Thyroid gland (tissue), 4 donors: ENCODE data around the gene IKZF5. TPM values are rescaled to one million over a fixed set of nuclear protein-coding genes. Genes with fewer than 3 reads are reported as not detected.

Experiments
- DNase-seq, 2 donors: peaks; one replicate each; pipeline ENCODE4 v3.0.0-alpha.2; 2019
- H3K27ac ChIP-seq, 3 donors: fragments of 200-600 bp; sonication (generic); 1 replicate in 2 of 3; 2 replicates in 1 of 3; pipeline ENCODE4 v1.5.1; 2016 to 2019; ENCODE audit warnings: mild to moderate bottlenecking in 1 of 3, moderate library complexity in 1 of 3
- H3K27me3 ChIP-seq: fragments of 200-600 bp; sonication (generic); one replicate; pipeline ENCODE4 v1.5.1; 2019
- H3K36me3 ChIP-seq, 2 donors: fragments of 200-600 bp; sonication (generic); one replicate each; pipeline ENCODE4 v1.5.1; 2016 to 2019
- H3K4me1 ChIP-seq, 2 donors: fragments of 200-600 bp; sonication (generic); one replicate each; pipeline ENCODE4 v1.5.1; 2017 to 2019
- H3K4me3 ChIP-seq, 3 donors: fragments of 200-600 bp; sonication (generic); replicated peaks in 1 of 3; 1 replicate in 2 of 3; 2 replicates in 1 of 3; pipeline ENCODE4 v1.5.1; 2016; ENCODE audit warnings: mild to moderate bottlenecking in 1 of 3
- H3K9me3 ChIP-seq: fragments of 200-600 bp; sonication (generic); one replicate; pipeline ENCODE4 v1.5.1; 2017
- POLR2A ChIP-seq, 2 donors: fragments of 450-650 bp; IDR thresholded peaks; one replicate each; pipeline ENCODE4 v1.6.1; 2017; ENCODE audit warnings: antibody characterized with exemption in 2 of 2, mild to moderate bottlenecking in 2 of 2, moderate library complexity in 1 of 2
- WGBS, 2 donors: methylation state at CpG; one replicate each; pipeline ENCODE4 v1.1.5; 2017; 5-methylcytosine and 5-hydroxymethylcytosine counted together
- intact Hi-C: fragments of 100-400 bp; cut with DNase I; formaldehyde crosslinking; loops from one replicate; pipeline ENCODE4 v1.15.1; 2023
- total RNA-seq, 4 donors: library from RNA; depleted of rRNA; stranded (reverse); fragments of >200 nt; gene quantifications; one replicate each; pipeline ENCODE4 v1.2.3, GENCODE V29; 2016
- TF ChIP-seq, protein P1 (sequence below), 6 experiments: fragments of 200-600 bp in 3 of 6; fragments of 450-650 bp in 3 of 6; sonication (generic) in 3 of 6; IDR thresholded peaks; one replicate each; pipeline ENCODE4 v1.5.1; 2016 to 2019; ENCODE audit warnings: antibody characterized with exemption in 6 of 6, mild to moderate bottlenecking in 2 of 6, inconsistent platforms in 1 of 6, moderate library complexity in 1 of 6

IKZF5 gene
- total RNA-seq, 4 donors from 2014 or later = 11.5 to 24.5 (median 13.3) TPM

DNA sequence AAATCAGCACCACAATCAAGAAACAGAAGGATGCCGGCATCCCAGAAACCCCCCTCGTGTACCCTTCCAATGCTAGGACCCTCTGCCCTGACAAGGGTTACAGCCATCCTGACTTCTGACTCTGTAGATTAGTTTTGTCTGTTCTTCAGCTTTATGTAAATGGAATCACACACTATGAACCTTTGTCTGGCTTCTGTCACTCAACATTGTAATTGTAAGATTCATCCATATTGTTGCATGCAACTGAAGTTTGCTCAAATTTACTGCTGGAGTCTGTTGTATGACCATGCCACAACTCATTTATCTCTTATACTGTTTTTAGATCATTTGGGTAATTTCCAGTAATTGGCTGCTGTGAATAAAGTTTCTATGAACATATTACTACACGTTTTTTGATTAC lies 8.4 kb downstream of the IKZF5 start:
- Histone ChIP-seq H3K4me1 (peaks cover 0 to 5% of the 10 kb centered on the region in 2 donors), H3K9me3 (no peaks in the 10 kb centered on the region), H3K27me3 (no peaks in the 10 kb centered on the region), H3K27ac (no peak overlapping the region), H3K4me3 (no peak overlapping the region), H3K36me3 (peaks cover 4 to 7% of the 10 kb centered on the region in 2 donors)
- intact Hi-C loops = no loop called here
- TF ChIP-seq POLR2A (IDR thresholded peaks at IDR 0.05) = no peak
- TF ChIP-seq, protein P1, sequence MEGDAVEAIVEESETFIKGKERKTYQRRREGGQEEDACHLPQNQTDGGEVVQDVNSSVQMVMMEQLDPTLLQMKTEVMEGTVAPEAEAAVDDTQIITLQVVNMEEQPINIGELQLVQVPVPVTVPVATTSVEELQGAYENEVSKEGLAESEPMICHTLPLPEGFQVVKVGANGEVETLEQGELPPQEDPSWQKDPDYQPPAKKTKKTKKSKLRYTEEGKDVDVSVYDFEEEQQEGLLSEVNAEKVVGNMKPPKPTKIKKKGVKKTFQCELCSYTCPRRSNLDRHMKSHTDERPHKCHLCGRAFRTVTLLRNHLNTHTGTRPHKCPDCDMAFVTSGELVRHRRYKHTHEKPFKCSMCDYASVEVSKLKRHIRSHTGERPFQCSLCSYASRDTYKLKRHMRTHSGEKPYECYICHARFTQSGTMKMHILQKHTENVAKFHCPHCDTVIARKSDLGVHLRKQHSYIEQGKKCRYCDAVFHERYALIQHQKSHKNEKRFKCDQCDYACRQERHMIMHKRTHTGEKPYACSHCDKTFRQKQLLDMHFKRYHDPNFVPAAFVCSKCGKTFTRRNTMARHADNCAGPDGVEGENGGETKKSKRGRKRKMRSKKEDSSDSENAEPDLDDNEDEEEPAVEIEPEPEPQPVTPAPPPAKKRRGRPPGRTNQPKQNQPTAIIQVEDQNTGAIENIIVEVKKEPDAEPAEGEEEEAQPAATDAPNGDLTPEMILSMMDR (IDR thresholded peaks at IDR 0.05) = no peak
- 87 to 89% methylated on average over 3 of the region's 3 CpGs for WGBS, 2 donors
- DNase-seq = no peak

DNA sequence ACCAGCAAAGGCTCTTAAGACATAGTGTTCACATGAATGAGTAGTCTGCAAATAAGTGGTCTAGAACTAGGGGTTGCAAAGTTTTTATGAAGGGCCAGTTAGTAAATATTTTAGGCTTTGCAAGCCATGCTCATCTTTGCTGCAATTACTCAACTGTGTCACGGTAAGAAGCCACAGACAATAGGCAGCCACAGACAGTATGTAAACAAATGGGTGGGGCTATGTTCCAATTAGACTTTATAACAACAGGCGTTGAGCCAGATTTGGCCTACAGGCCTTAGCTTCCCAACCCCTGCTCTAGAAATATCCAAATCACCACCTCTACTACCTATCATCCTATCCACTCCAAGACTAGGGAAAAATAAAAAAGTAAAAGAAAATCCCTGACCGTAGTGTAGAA lies 9.2 kb downstream of the IKZF5 start:
- TF ChIP-seq POLR2A (IDR thresholded peaks at IDR 0.05) = no peak
- TF ChIP-seq, protein P1 (IDR thresholded peaks at IDR 0.05) = no peak
- 70 to 85% methylated on average over 3 of the region's 3 CpGs for WGBS, 2 donors
- no peaks in the 10 kb centered on the region for H3K27me3 ChIP-seq
- H3K9me3 ChIP-seq = no peaks in the 10 kb centered on the region
- H3K4me1 ChIP-seq = peaks cover 0 to 5% of the 10 kb centered on the region in 2 donors
- DNase-seq = no peak
- intact Hi-C loops = no loop called here
- peaks cover 8 to 11% of the 10 kb centered on the region in 2 donors for H3K36me3 ChIP-seq
- no peak overlapping the region for H3K27ac ChIP-seq
- H3K4me3 ChIP-seq = no peak overlapping the region

DNA sequence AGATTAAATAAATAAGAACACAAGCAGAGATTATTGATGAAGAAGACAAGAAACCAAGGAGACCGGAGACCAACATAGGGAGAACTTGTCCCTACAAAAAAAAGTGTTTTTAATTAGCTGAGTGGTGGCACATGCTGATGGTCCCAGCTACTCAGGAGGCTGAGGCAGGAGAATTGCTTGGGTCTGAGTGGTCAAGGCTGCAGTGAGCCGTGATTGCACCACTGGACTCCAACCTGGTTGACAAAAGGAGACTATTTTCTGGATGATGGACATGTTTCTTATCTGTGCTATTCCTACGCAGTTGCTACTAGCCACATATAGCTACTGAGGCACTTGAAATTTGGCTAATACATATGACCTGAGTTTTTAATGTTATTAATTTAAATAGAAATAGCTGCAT lies 9.7 kb downstream of the IKZF5 start:
- Histone ChIP-seq H3K36me3 (peaks cover 12 to 15% of the 10 kb centered on the region in 2 donors), H3K4me3 (no peak overlapping the region), H3K9me3 (no peaks in the 10 kb centered on the region), H3K4me1 (peaks cover 0 to 5% of the 10 kb centered on the region in 2 donors), H3K27me3 (no peaks in the 10 kb centered on the region), H3K27ac (no peak overlapping the region)
- DNase-seq = no peak
- WGBS, 2 donors = 95 to 98% methylated on average over 3 of the region's 3 CpGs
- no peak for TF ChIP-seq POLR2A (IDR thresholded peaks at IDR 0.05)
- TF ChIP-seq, protein P1 (IDR thresholded peaks at IDR 0.05) = no peak
- intact Hi-C loops = no loop called here

DNA sequence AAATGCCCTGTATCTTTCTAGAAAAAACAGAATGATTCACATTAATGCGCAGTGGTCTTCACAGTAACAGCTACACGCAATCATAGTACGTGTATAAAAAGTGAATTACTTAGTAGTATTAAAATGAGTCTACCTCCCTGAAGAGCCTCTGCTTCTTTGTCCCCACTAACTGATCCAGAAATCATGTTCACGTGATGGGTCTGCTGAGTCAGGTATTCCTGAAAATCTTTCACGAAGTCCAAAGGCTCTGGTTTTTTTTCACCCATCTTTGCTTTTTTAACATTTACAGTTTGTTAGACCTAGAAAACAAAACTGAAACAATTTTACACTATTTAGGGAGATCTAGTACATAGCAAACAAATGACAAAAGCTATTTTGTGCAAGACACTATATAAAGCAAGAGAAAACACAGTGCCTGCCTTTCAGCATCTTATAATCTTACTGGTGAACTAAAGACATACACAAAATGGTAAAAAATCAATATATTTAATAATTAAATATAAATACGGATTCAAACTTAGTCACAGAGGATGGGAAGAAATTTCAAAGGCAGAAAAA lies 10.2 kb downstream of the IKZF5 start:
- TF ChIP-seq, protein P1 (IDR thresholded peaks at IDR 0.05) = no peak
- TF ChIP-seq POLR2A (IDR thresholded peaks at IDR 0.05) = no peak
- intact Hi-C loops = no loop called here
- Histone ChIP-seq H3K4me3 (no peak overlapping the region), H3K27me3 (no peaks in the 10 kb centered on the region), H3K4me1 (peaks cover 0 to 5% of the 10 kb centered on the region in 2 donors), H3K27ac (no peak overlapping the region), H3K36me3 (peaks cover 16 to 19% of the 10 kb centered on the region in 2 donors), H3K9me3 (no peaks in the 10 kb centered on the region)
- WGBS, 2 donors = 92 to 95% methylated on average over 6 of the region's 6 CpGs
- DNase-seq = no peak

DNA sequence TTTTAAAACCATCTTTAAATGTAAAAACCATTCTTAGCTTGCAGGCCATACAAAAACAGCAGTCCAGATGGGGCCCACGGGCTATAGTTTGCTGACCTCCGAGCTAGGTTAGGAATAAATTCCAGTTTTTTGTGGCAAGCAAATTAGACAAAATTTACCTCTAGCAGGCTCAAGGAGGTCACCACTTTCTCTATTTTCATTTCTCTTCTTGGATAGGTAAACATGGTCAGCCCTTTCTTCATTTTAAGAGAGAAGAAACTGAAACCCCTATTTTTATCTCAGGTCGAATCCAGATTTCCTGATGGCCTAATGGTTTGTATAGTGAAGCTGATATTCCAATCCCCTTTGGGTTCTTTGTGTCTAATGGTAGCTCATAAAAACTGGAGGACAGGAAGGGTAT lies 10.7 kb downstream of the IKZF5 start:
- Histone ChIP-seq H3K4me1 (peaks cover 0 to 5% of the 10 kb centered on the region in 2 donors), H3K27me3 (no peaks in the 10 kb centered on the region), H3K4me3 (no peak overlapping the region), H3K36me3 (peaks cover 19 to 20% of the 10 kb centered on the region in 2 donors), H3K9me3 (no peaks in the 10 kb centered on the region), H3K27ac (no peak overlapping the region)
- TF ChIP-seq, protein P1 (IDR thresholded peaks at IDR 0.05) = no peak
- TF ChIP-seq POLR2A (IDR thresholded peaks at IDR 0.05) = no peak
- no peak for DNase-seq
- WGBS, 2 donors = 84 to 88% methylated on average over 3 of the region's 3 CpGs
- intact Hi-C loops = no loop called here
